ENCODE measurements around the gene MSH3. TPM values are rescaled to one million over a fixed set of nuclear protein-coding genes. Genes with fewer than 3 reads are reported as not detected.

The MSH3 gene
- total RNA-seq, 2 donors from 2014 or later = 12.6 to 14.9 TPM

- Histone ChIP-seq H3K27me3 (replicated peaks; ENCODE audit: insufficient read depth) (no peaks in the 10 kb centered on the region), H3K4me3 (no peak overlapping the region), H3K36me3 (no peaks in the 10 kb centered on the region), H3K27ac (no peak overlapping the region), H3K4me1 (replicated peaks) (no peaks in the 10 kb centered on the region), H3K9me3 (no peaks in the 10 kb centered on the region)
- intact Hi-C loops (cut with DNase I) = no loop called here
- TF ChIP-seq POLR2AphosphoS5 (IDR thresholded peaks at IDR 0.05) (no peak), CTCF (IDR thresholded peaks at IDR 0.05) (no peak), POLR2A (IDR thresholded peaks at IDR 0.05) (no peak)
- 43% methylated on average over 1 of the region's 1 CpG for whole genome bisulfite sequencing
- DNase-seq (ENCODE audit: low spot score) = no peak
These were observed 7.7 kb downstream of the MSH3 start for GRCh38 chr5:80662108-80662507.

GRCh38 chr5:80665057-80665456 lies 10.6 kb downstream of the MSH3 start:
- no peak for TF ChIP-seq POLR2AphosphoS5 (IDR thresholded peaks at IDR 0.05)
- TF ChIP-seq POLR2A (IDR thresholded peaks at IDR 0.05) = no peak
- TF ChIP-seq CTCF (IDR thresholded peaks at IDR 0.05) = no peak
- Histone ChIP-seq H3K27me3 (replicated peaks; ENCODE audit: insufficient read depth) (no peaks in the 10 kb centered on the region), H3K27ac (no peak overlapping the region), H3K4me3 (no peak overlapping the region), H3K4me1 (replicated peaks) (no peaks in the 10 kb centered on the region), H3K9me3 (no peaks in the 10 kb centered on the region), H3K36me3 (no peaks in the 10 kb centered on the region)
- 64% methylated on average over 4 of the region's 4 CpGs for WGBS
- no peak for DNase-seq (ENCODE audit: low spot score)
- intact Hi-C loops (cut with DNase I) = no loop called here

GRCh38 chr5:80667384-80667783 lies 12.9 kb downstream of the MSH3 start:
- no peak overlapping the region for H3K4me3 ChIP-seq
- H3K27me3 ChIP-seq (replicated peaks; ENCODE audit: insufficient read depth) = no peaks in the 10 kb centered on the region
- 78% methylated on average over 7 of the region's 8 CpGs for WGBS
- no peak for DNase-seq (ENCODE audit: low spot score)
- no peak for TF ChIP-seq POLR2A (IDR thresholded peaks at IDR 0.05)
- TF ChIP-seq CTCF (IDR thresholded peaks at IDR 0.05) = no peak
- no peak for TF ChIP-seq POLR2AphosphoS5 (IDR thresholded peaks at IDR 0.05)
- H3K9me3 ChIP-seq = no peaks in the 10 kb centered on the region
- no peaks in the 10 kb centered on the region for H3K36me3 ChIP-seq
- intact Hi-C loops (cut with DNase I) = no loop called here
- H3K4me1 ChIP-seq (replicated peaks) = no peaks in the 10 kb centered on the region
- H3K27ac ChIP-seq = no peak overlapping the region

- H3K27me3 ChIP-seq (replicated peaks; ENCODE audit: insufficient read depth) = no peaks in the 10 kb centered on the region
- H3K27ac ChIP-seq = no peak overlapping the region
- no peaks in the 10 kb centered on the region for H3K9me3 ChIP-seq
- H3K4me3 ChIP-seq = no peak overlapping the region
- no peaks in the 10 kb centered on the region for H3K36me3 ChIP-seq
- WGBS = 84% methylated on average over 16 of the region's 16 CpGs
- intact Hi-C loops (cut with DNase I) = no loop called here
- TF ChIP-seq POLR2AphosphoS5 (IDR thresholded peaks at IDR 0.05) = no peak
- no peak for TF ChIP-seq POLR2A (IDR thresholded peaks at IDR 0.05)
- no peak for TF ChIP-seq CTCF (IDR thresholded peaks at IDR 0.05)
- no peaks in the 10 kb centered on the region for H3K4me1 ChIP-seq (replicated peaks)
- DNase-seq (ENCODE audit: low spot score) = no peak
These were observed 13.8 kb downstream of the MSH3 start for GRCh38 chr5:80668016-80668969.

All from prostate gland (tissue), 2 donors.